Neural progenitor cell (in vitro differentiated cells): ENCODE measurements around the gene NWD2. TPM values are rescaled to one million over a fixed set of nuclear protein-coding genes. Genes with fewer than 3 reads are reported as not detected.
A peak's percentile ranks its signal among the peaks of the same experiment; 100 is the strongest.

ENCODE experiments used
- DNase-seq: peaks from one replicate; pipeline ENCODE4 v3.0.0-alpha.2; 2016; ENCODE audit warnings: low spot score
- H2AFZ ChIP-seq: fragments of 200-600 bp; sonication (generic); replicated peaks from 2 replicates; pipeline ENCODE4 v1.6.1; 2016; ENCODE audit warnings: antibody characterized with exemption
- H3F3A ChIP-seq: fragments of 200-600 bp; sonication (generic); 2 replicates; pipeline ENCODE4 v1.6.1; 2016; ENCODE audit warnings: antibody characterized with exemption, low read depth
- H3K27ac ChIP-seq: fragments of 200-600 bp; sonication (generic); 2 replicates; pipeline ENCODE4 v1.5.1; 2016; ENCODE audit warnings: mild to moderate bottlenecking
- H3K27me3 ChIP-seq: fragments of 200-600 bp; sonication (generic); 2 replicates; pipeline ENCODE4 v1.6.1; 2016; ENCODE audit warnings: mild to moderate bottlenecking, moderate library complexity
- H3K36me3 ChIP-seq: fragments of 200-600 bp; sonication (generic); 2 replicates; pipeline ENCODE4 v1.5.1; 2016
- H3K4me1 ChIP-seq: fragments of 200-600 bp; sonication (generic); 2 replicates; pipeline ENCODE4 v1.6.1; 2016; ENCODE audit warnings: mixed run types
- H3K4me2 ChIP-seq: fragments of 200-600 bp; sonication (generic); 2 replicates; pipeline ENCODE4 v1.6.1; 2016
- H3K4me3 ChIP-seq: fragments of 200-600 bp; sonication (generic); 2 replicates; pipeline ENCODE4 v1.5.1; 2016
- H3K79me2 ChIP-seq: fragments of 200-600 bp; sonication (generic); 2 replicates; pipeline ENCODE4 v1.6.1; 2016; ENCODE audit warnings: low read depth
- H3K9ac ChIP-seq: fragments of 200-600 bp; sonication (generic); 2 replicates; pipeline ENCODE4 v1.6.1; 2016
- H3K9me3 ChIP-seq: fragments of 200-600 bp; sonication (generic); 2 replicates; pipeline ENCODE4 v1.5.1; 2016; ENCODE audit warnings: low read depth
- H4K20me1 ChIP-seq: fragments of 200-600 bp; sonication (generic); 2 replicates; pipeline ENCODE4 v1.6.1; 2016; ENCODE audit warnings: low read depth
- H3K27ac Mint-ChIP-seq: 3 replicates; pipeline ENCODE4 v1.8.0; 2021; ENCODE audit warnings: mixed read lengths
- H3K27me3 Mint-ChIP-seq: 2 replicates; pipeline ENCODE4 v1.8.0; 2022; ENCODE audit warnings: low read depth, mild to moderate bottlenecking, inconsistent platforms, moderate library complexity, mixed read lengths; ENCODE audit not compliant: insufficient read depth
- H3K36me3 Mint-ChIP-seq: 3 replicates; pipeline ENCODE4 v1.8.0; 2021; ENCODE audit warnings: mixed read lengths
- H3K4me1 Mint-ChIP-seq: 3 replicates; pipeline ENCODE4 v1.8.0; 2021; ENCODE audit warnings: mixed read lengths
- H3K4me3 Mint-ChIP-seq: 3 replicates; pipeline ENCODE4 v1.8.0; 2021; ENCODE audit warnings: mild to moderate bottlenecking, moderate library complexity, mixed read lengths
- H3K9me3 Mint-ChIP-seq: 3 replicates; pipeline ENCODE4 v1.8.0; 2020; ENCODE audit warnings: mixed read lengths
- EZH2 ChIP-seq: fragments of 200-600 bp; sonication (generic); IDR thresholded peaks from 2 replicates; pipeline ENCODE4 v1.6.1; 2017; ENCODE audit warnings: antibody characterized with exemption, mild to moderate bottlenecking, moderate library complexity
- EZH2phosphoT487 ChIP-seq: fragments of 200-600 bp; sonication (generic); IDR thresholded peaks from 2 replicates; pipeline ENCODE4 v1.6.1; 2017; ENCODE audit warnings: antibody characterized with exemption
- total RNA-seq: library from RNA; depleted of rRNA; stranded (reverse); fragments of >200 nt; gene quantifications from 2 replicates; pipeline ENCODE4 v1.2.3, GENCODE V29; 2015; ENCODE audit warnings: low replicate concordance
- TF ChIP-seq, protein P1 (sequence below): fragments of 200-600 bp; sonication (generic); IDR thresholded peaks from 2 replicates; pipeline ENCODE4 v1.5.1; 2017; ENCODE audit warnings: antibody characterized with exemption, mild to moderate bottlenecking

Gene NWD2
- total RNA-seq, 1 donor from 2014 or later: not detected

- no peak for TF ChIP-seq EZH2phosphoT487
- TF ChIP-seq, protein P1, sequence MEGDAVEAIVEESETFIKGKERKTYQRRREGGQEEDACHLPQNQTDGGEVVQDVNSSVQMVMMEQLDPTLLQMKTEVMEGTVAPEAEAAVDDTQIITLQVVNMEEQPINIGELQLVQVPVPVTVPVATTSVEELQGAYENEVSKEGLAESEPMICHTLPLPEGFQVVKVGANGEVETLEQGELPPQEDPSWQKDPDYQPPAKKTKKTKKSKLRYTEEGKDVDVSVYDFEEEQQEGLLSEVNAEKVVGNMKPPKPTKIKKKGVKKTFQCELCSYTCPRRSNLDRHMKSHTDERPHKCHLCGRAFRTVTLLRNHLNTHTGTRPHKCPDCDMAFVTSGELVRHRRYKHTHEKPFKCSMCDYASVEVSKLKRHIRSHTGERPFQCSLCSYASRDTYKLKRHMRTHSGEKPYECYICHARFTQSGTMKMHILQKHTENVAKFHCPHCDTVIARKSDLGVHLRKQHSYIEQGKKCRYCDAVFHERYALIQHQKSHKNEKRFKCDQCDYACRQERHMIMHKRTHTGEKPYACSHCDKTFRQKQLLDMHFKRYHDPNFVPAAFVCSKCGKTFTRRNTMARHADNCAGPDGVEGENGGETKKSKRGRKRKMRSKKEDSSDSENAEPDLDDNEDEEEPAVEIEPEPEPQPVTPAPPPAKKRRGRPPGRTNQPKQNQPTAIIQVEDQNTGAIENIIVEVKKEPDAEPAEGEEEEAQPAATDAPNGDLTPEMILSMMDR: no peak
- TF ChIP-seq EZH2: no peak
- no peak overlapping the region for H3K27ac ChIP-seq
- peaks cover 7% of the 10 kb centered on the region for H3K4me1 ChIP-seq
- H3K9me3 ChIP-seq: no peaks in the 10 kb centered on the region
- Mint-ChIP-seq H3K27ac (no peak overlapping the region), H3K36me3 (peaks cover 2% of the 10 kb centered on the region), H3K27me3 (peaks cover 2% of the 10 kb centered on the region), H3K4me3 (no peak overlapping the region), H3K9me3 (peaks cover 8% of the 10 kb centered on the region), H3K4me1 (peaks cover 2% of the 10 kb centered on the region)
- H3K36me3 ChIP-seq: no peaks in the 10 kb centered on the region
- H3K4me3 ChIP-seq: no peak overlapping the region
- no peak for DNase-seq
- no peak overlapping the region for H3K9ac ChIP-seq
- no peak overlapping the region for H3K4me2 ChIP-seq
- H2AFZ ChIP-seq: no peak overlapping the region
- H4K20me1 ChIP-seq: no peaks in the 10 kb centered on the region
- H3F3A ChIP-seq: no peaks in the 10 kb centered on the region
- H3K27me3 ChIP-seq: no peaks in the 10 kb centered on the region
- no peaks in the 10 kb centered on the region for H3K79me2 ChIP-seq
Measured at GRCh38 chr4:37481547-37482122, 237.1 kb downstream of the NWD2 start.

- Mint-ChIP-seq H3K36me3 (peaks cover 2% of the 10 kb centered on the region), H3K27ac (no peak overlapping the region), H3K9me3 (peaks cover 8% of the 10 kb centered on the region), H3K27me3 (peaks cover 2% of the 10 kb centered on the region), H3K4me3 (no peak overlapping the region), H3K4me1 (peaks cover 2% of the 10 kb centered on the region)
- Histone ChIP-seq H3F3A (no peaks in the 10 kb centered on the region), H3K79me2 (no peaks in the 10 kb centered on the region), H2AFZ (no peak overlapping the region), H3K27ac (no peak overlapping the region), H3K27me3 (no peaks in the 10 kb centered on the region), H3K9me3 (no peaks in the 10 kb centered on the region), H3K9ac (no peak overlapping the region), H3K4me2 (no peak overlapping the region), H3K36me3 (no peaks in the 10 kb centered on the region), H3K4me1 (peaks cover 8% of the 10 kb centered on the region), H3K4me3 (no peak overlapping the region), H4K20me1 (no peaks in the 10 kb centered on the region)
- no peak for TF ChIP-seq EZH2phosphoT487
- DNase-seq: no peak
Measured at GRCh38 chr4:37482236-37482913, 237.8 kb downstream of the NWD2 start.

DNA sequence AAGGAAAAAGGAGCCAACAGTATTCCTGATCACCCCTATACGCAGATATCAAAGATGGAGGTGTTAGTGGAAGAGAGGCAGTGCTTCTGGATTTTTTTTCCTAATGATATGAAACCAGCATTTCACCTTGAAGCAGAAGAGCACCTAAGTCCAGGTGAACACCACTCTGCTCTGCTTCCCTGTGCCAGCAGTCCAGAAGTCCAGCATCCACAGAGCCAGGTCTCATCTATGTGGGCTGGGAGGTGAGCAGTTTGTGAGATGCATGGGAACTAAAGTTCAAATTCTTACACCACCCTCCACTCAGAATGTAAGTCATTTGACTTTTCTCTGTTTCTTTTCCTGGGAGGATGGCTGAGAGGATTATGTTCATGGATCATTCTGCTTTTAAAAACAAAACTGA is 239.1 kb downstream of the NWD2 start:
- peaks cover 2% of the 10 kb centered on the region for H3K4me1 Mint-ChIP-seq
- Histone ChIP-seq H3K4me2 (no peak overlapping the region), H4K20me1 (no peaks in the 10 kb centered on the region), H3K27ac (no peak overlapping the region), H2AFZ (no peak overlapping the region), H3K36me3 (no peaks in the 10 kb centered on the region), H3K4me1 (peaks cover 8% of the 10 kb centered on the region), H3K27me3 (no peaks in the 10 kb centered on the region), H3K4me3 (no peak overlapping the region), H3K79me2 (no peaks in the 10 kb centered on the region), H3K9ac (no peak overlapping the region), H3K9me3 (no peaks in the 10 kb centered on the region), H3F3A (no peaks in the 10 kb centered on the region)
- no peak for DNase-seq
- H3K36me3 Mint-ChIP-seq: peaks cover 2% of the 10 kb centered on the region
- H3K27me3 Mint-ChIP-seq: peaks cover 2% of the 10 kb centered on the region
- no peak overlapping the region for H3K4me3 Mint-ChIP-seq
- H3K27ac Mint-ChIP-seq: no peak overlapping the region
- TF ChIP-seq EZH2phosphoT487 (no peak), EZH2 (no peak)
- TF ChIP-seq, protein P1: no peak
- peaks cover 8% of the 10 kb centered on the region for H3K9me3 Mint-ChIP-seq

GRCh38 chr4:37486166-37486565 is 241.6 kb downstream of the NWD2 start:
- Mint-ChIP-seq H3K27me3 (peaks cover 4% of the 10 kb centered on the region), H3K27ac (no peak overlapping the region), H3K4me1 (no peaks in the 10 kb centered on the region), H3K9me3 (peaks cover 3% of the 10 kb centered on the region), H3K36me3 (peaks cover 2% of the 10 kb centered on the region), H3K4me3 (no peak overlapping the region)
- DNase-seq: no peak
- H3K9ac ChIP-seq: no peak overlapping the region
- H3K4me2 ChIP-seq: no peak overlapping the region
- no peak overlapping the region for H3K4me3 ChIP-seq
- TF ChIP-seq, protein P1: no peak
- TF ChIP-seq EZH2phosphoT487: no peak
- TF ChIP-seq EZH2: no peak
- H3K27me3 ChIP-seq: no peaks in the 10 kb centered on the region
- H3K9me3 ChIP-seq: no peaks in the 10 kb centered on the region
- no peaks in the 10 kb centered on the region for H3K36me3 ChIP-seq
- H4K20me1 ChIP-seq: no peaks in the 10 kb centered on the region
- H3K79me2 ChIP-seq: no peaks in the 10 kb centered on the region
- H2AFZ ChIP-seq: peak overlapping the region; percentile 12
- peaks cover 8% of the 10 kb centered on the region for H3K4me1 ChIP-seq
- H3F3A ChIP-seq: no peaks in the 10 kb centered on the region
- no peak overlapping the region for H3K27ac ChIP-seq
